PC-3 (cell line): ENCODE results near the gene FOXL3. TPM values are rescaled to one million over a fixed set of nuclear protein-coding genes. Genes with fewer than 3 reads are reported as not detected.

Experiments used
- ATAC-seq: fragments of 200-7000 bp; cut with Tn5 transposase; 2 replicates; pipeline ENCODE4 v1.9.1; 2020; ENCODE audit warnings: mild to moderate bottlenecking, moderate library complexity
- BruUV-seq: library from RNA; stranded (reverse); fragments of 400-500 nt; replicated peaks from 2 replicates; lab custom pipeline; 2021; lab: Mats Ljungman, UMichigan
- CTCF ChIA-PET: fragments of 300-600 bp; sonication (Branson Sonifier 250); formaldehyde crosslinking; loops from one replicate; lab custom pipeline; 2022; ENCODE audit warnings: antibody characterized with exemption; lab: Charles Lee
- POLR2A ChIA-PET: fragments of 300-600 bp; sonication (Branson Sonifier 250); formaldehyde crosslinking; loops from one replicate; lab custom pipeline; 2022; ENCODE audit warnings: antibody characterized with exemption; ENCODE audit not compliant: unreplicated experiment; lab: Charles Lee
- DNase-seq: peaks from one replicate; pipeline ENCODE4 v3.0.0-alpha.2; 2015
- H2AFZ ChIP-seq: fragments of 300-600 bp; sonication (generic); 2 replicates; pipeline ENCODE4 v1.6.0; 2016; ENCODE audit warnings: antibody characterized with exemption, low read length
- H3F3A ChIP-seq: fragments of 300-600 bp; sonication (generic); one replicate; pipeline ENCODE4 v1.6.0; 2017; ENCODE audit warnings: antibody characterized with exemption, low read length, control low read depth, mild to moderate bottlenecking; ENCODE audit not compliant: unreplicated experiment
- H3K27ac ChIP-seq: fragments of 300-600 bp; sonication (generic); 2 replicates; pipeline ENCODE4 v1.5.1; 2016; ENCODE audit warnings: mild to moderate bottlenecking, low read length
- H3K27me3 ChIP-seq: fragments of 300-600 bp; sonication (generic); 2 replicates; pipeline ENCODE4 v1.6.1; 2016; ENCODE audit warnings: low read length, mixed read lengths
- H3K36me3 ChIP-seq: fragments of 300-600 bp; sonication (generic); 2 replicates; pipeline ENCODE4 v1.6.1; 2016; ENCODE audit warnings: low read depth, mixed run types, low read length, mixed read lengths
- H3K4me1 ChIP-seq: fragments of 300-600 bp; sonication (generic); 2 replicates; pipeline ENCODE4 v1.5.1; 2016; ENCODE audit warnings: low read length; ENCODE audit not compliant: insufficient read depth
- H3K4me2 ChIP-seq: fragments of 300-600 bp; sonication (generic); 2 replicates; pipeline ENCODE4 v1.6.0; 2016; ENCODE audit warnings: low read length
- H3K4me3 ChIP-seq: fragments of 300-600 bp; sonication (generic); 2 replicates; pipeline ENCODE4 v1.5.1; 2016; ENCODE audit warnings: mild to moderate bottlenecking, low read length, mixed read lengths
- H3K79me2 ChIP-seq: fragments of 300-600 bp; sonication (generic); 2 replicates; pipeline ENCODE4 v1.6.1; 2017; ENCODE audit warnings: low read length, mixed read lengths
- H3K9ac ChIP-seq: fragments of 300-600 bp; sonication (generic); 2 replicates; pipeline ENCODE4 v1.6.0; 2016; ENCODE audit warnings: mild to moderate bottlenecking, low read length
- H3K9me2 ChIP-seq: fragments of 300-600 bp; sonication (generic); replicated peaks from 2 replicates; pipeline ENCODE4 v1.6.1; 2016; ENCODE audit warnings: mixed run types, low read length, mixed read lengths
- H3K9me3 ChIP-seq: fragments of 300-600 bp; sonication (generic); 2 replicates; pipeline ENCODE4 v1.6.1; 2016; ENCODE audit warnings: low read length, mixed read lengths
- H4K20me1 ChIP-seq: fragments of 300-600 bp; sonication (generic); 2 replicates; pipeline ENCODE4 v1.6.1; 2016; ENCODE audit warnings: low read length, mixed read lengths
- CTCF ChIP-seq: fragments of 300-600 bp; sonication (generic); conservative IDR thresholded peaks from 2 replicates; pipeline ENCODE4 v1.5.1; 2017; ENCODE audit warnings: antibody characterized with exemption, low read depth, mild to moderate bottlenecking, low read length
- EZH2 ChIP-seq: fragments of 300-600 bp; sonication (generic); IDR thresholded peaks from one replicate; pipeline ENCODE4 v1.6.1; 2017; ENCODE audit warnings: antibody characterized with exemption, mild to moderate bottlenecking, low read length; ENCODE audit not compliant: unreplicated experiment
- EZH2phosphoT487 ChIP-seq: fragments of 300-600 bp; sonication (generic); IDR thresholded peaks from 2 replicates; pipeline ENCODE4 v1.6.1; 2018; ENCODE audit warnings: mild to moderate bottlenecking, antibody characterized with exemption, low read length, borderline replicate concordance
- intact Hi-C: fragments of 100-400 bp; cut with micrococcal nuclease; formaldehyde crosslinking; loops from 2 replicates; pipeline ENCODE4 v1.9.0; 2023
- total RNA-seq: library from RNA; depleted of rRNA; stranded (reverse); fragments of >200 nt; gene quantifications from 2 replicates; pipeline ENCODE4 v1.2.3, GENCODE V29; 2014

The FOXL3 gene
- total RNA-seq, 1 experiment from 2014 or later = not detected

DNA sequence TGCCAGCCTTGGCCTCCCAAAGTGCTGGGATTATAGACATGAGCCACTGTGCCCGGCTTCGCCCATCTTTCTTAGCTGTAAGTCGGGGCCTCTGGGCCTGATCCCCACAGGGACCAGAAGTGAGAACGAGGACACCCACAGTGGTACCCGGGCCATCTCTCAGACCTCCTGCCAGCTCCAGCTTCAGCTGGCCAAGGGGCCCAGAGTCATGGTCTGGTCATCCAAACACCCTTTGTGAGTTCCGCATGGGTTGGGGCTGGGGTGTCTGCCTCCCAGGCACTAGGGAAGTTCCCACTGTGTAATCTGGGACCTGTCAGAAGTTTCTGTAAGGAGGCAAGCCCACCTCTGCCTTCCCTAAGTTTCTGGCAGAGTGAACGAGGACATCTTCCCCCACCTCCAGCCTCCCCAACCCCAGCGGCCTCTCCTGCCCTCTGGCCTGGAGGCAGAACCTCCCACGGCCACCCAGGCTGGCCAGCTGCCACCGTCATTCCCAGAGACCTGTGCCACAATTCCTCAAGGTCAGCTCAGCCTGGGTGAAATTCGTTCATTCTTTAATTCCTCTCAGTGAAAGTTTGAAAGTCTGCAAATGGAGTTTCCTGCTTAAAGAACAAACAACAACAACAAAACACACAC lies 19.5 kb upstream of the FOXL3 start:
- no peak overlapping the region for H2AFZ ChIP-seq
- ChIA-PET POLR2A (no interaction called here), CTCF (no interaction called here)
- H3K4me2 ChIP-seq = no peak overlapping the region
- TF ChIP-seq EZH2 (no peak), EZH2phosphoT487 (no peak), CTCF (no peak)
- H3K27ac ChIP-seq = no peak overlapping the region
- no peaks in the 10 kb centered on the region for H3K27me3 ChIP-seq
- H3K9me3 ChIP-seq = no peaks in the 10 kb centered on the region
- intact Hi-C loops = no loop called here
- H4K20me1 ChIP-seq = no peaks in the 10 kb centered on the region
- no peak overlapping the region for H3K9ac ChIP-seq
- DNase-seq = no peak
- H3K9me2 ChIP-seq = no peaks in the 10 kb centered on the region
- no peaks in the 10 kb centered on the region for H3K79me2 ChIP-seq
- no peaks in the 10 kb centered on the region for H3K36me3 ChIP-seq
- no peaks in the 10 kb centered on the region for H3F3A ChIP-seq
- ATAC-seq = no peak
- H3K4me3 ChIP-seq = no peak overlapping the region
- H3K4me1 ChIP-seq = no peaks in the 10 kb centered on the region
- BruUV-seq = no TSS peak

- DNase-seq (no peak), ATAC-seq (no peak)
- Histone ChIP-seq H4K20me1 (no peaks in the 10 kb centered on the region), H3K9ac (no peak overlapping the region), H3K36me3 (no peaks in the 10 kb centered on the region), H3K79me2 (no peaks in the 10 kb centered on the region), H2AFZ (no peak overlapping the region), H3K9me3 (peaks cover 4% of the 10 kb centered on the region; the same call in 1 of the 2 replicates), H3K27me3 (no peaks in the 10 kb centered on the region), H3K9me2 (no peaks in the 10 kb centered on the region), H3K4me3 (no peak overlapping the region), H3K27ac (no peak overlapping the region), H3F3A (no peaks in the 10 kb centered on the region), H3K4me1 (no peaks in the 10 kb centered on the region), H3K4me2 (no peak overlapping the region)
- BruUV-seq = no TSS peak
- intact Hi-C loops = no loop called here
- TF ChIP-seq CTCF (no peak), EZH2 (no peak), EZH2phosphoT487 (no peak)
- POLR2A ChIA-PET = no interaction called here
- CTCF ChIA-PET = no interaction called here
These were observed 18.5 kb upstream of the FOXL3 start for GRCh38 chr7:271266-272107.

GRCh38 chr7:272108-272615 lies 17.8 kb upstream of the FOXL3 start:
- ChIA-PET POLR2A (no interaction called here), CTCF (no interaction called here)
- Histone ChIP-seq H3K4me3 (no peak overlapping the region), H3K4me2 (no peak overlapping the region), H3K27ac (no peak overlapping the region), H3K9me2 (no peaks in the 10 kb centered on the region), H3K9me3 (peaks cover 4% of the 10 kb centered on the region; the same call in 1 of the 2 replicates), H4K20me1 (no peaks in the 10 kb centered on the region), H3K9ac (no peak overlapping the region), H3K4me1 (no peaks in the 10 kb centered on the region), H3F3A (no peaks in the 10 kb centered on the region), H3K36me3 (no peaks in the 10 kb centered on the region), H3K27me3 (no peaks in the 10 kb centered on the region), H2AFZ (no peak overlapping the region), H3K79me2 (no peaks in the 10 kb centered on the region)
- TF ChIP-seq EZH2phosphoT487 = no peak
- TF ChIP-seq CTCF = no peak
- TF ChIP-seq EZH2 = no peak
- no peak for DNase-seq
- BruUV-seq = no TSS peak
- ATAC-seq = no peak
- intact Hi-C loops = no loop called here
